HG02840 (cell line): ENCODE measurements around the gene CLDN7.

Experiments used
- ATAC-seq: cut with Tn5 transposase; IDR thresholded peaks from one replicate; pipeline ENCODE4 v1.9.1; 2021; ENCODE audit warnings: mild to moderate bottlenecking, moderate library complexity, moderate number of reproducible peaks; ENCODE audit not compliant: unreplicated experiment, low FRiP score

CLDN7 gene

DNA sequence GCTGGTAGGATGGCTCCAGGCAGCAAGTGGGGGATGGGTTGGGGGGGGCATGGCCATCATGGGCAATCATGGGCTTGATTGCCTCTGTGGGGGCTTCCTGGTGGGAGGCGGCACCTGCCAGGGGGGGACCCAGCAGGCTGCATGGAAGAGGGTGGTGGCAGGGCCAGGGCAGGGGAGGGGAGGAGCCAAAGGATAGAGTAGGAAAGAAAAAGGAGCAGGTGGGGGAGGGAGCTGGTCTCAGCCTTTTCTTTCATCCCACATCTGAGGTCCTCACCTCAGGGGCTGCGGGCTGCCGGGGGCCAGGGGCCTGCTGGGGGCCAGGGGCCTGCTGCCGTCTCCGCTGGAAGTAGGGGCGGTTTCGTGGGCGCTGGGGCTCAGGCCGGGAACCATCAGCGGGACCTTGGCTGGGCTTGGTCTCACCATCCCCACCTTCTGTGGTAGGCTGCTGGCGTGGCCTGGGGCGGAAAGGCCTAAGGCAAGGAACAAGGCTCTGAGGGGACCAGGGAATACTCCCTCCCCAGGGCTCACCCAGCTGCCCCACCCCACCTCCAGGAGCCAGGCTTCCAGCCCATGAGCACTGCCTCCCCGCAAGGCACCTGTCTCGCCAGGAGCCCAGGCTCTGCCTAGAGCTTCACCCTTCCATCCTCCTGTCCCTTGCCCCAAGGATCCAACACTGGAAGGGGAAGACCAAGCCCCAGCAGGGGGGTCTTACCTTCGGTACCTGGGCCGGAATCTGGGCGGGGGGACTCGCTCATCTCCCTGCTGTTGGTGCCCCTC lies 27.2 kb upstream of the CLDN7 start:
- ATAC-seq = no peak

DNA sequence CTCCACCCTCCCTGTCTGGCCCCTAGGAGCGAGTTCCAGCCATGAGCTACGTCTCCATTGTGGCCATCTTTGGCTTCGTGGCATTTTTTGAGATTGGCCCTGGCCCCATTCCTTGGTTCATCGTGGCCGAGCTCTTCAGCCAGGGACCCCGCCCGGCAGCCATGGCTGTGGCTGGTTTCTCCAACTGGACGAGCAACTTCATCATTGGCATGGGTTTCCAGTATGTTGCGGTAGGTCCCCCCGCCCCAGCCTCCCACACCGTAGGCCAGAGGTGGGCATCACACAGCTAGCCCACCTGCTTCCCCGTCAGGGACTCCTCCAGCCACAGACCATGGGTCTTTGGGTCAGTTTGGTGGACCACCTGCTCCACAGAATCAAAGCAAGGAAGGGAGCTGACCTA lies 23.4 kb upstream of the CLDN7 start:
- ATAC-seq = no peak

DNA sequence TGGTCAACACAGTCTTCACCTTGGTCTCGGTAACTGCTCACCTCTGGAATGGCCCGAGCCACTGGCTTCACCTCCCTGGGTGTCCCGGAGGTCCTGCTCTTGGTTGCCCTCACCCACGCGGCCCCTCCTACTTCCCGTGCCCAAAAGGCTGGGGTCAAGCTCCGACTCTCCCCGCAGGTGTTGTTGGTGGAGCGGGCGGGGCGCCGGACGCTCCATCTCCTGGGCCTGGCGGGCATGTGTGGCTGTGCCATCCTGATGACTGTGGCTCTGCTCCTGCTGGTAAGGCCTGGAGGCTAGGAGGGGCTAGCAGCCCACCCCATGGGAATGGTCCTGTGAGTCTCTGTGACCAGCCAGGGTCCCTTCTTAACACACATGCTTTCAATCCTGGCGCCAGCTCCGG lies 22.6 kb upstream of the CLDN7 start:
- ATAC-seq = no peak

DNA sequence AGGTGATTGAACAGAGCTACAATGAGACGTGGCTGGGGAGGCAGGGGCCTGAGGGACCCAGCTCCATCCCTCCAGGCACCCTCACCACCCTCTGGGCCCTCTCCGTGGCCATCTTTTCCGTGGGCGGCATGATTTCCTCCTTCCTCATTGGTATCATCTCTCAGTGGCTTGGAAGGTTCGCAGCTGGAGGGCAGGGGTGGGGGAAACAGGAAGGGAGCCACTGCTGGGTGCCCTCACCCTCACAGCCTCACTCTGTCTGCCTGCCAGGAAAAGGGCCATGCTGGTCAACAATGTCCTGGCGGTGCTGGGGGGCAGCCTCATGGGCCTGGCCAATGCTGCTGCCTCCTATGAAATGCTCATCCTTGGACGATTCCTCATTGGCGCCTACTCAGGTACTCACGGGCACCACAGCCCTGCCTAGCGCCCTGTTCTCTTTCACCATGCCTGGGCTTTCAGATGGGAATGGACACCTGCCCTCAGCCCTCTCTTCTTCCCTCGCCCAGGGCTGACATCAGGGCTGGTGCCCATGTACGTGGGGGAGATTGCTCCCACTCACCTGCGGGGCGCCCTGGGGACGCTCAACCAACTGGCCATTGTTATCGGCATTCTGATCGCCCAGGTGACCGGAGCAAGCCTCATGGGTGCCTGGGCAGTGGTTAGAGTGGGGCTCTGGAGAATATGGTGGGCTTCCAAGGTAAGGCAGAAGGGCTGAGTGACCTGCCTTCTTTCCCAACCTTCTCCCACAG lies 21.4 kb upstream of the CLDN7 start:
- ATAC-seq = no peak

DNA sequence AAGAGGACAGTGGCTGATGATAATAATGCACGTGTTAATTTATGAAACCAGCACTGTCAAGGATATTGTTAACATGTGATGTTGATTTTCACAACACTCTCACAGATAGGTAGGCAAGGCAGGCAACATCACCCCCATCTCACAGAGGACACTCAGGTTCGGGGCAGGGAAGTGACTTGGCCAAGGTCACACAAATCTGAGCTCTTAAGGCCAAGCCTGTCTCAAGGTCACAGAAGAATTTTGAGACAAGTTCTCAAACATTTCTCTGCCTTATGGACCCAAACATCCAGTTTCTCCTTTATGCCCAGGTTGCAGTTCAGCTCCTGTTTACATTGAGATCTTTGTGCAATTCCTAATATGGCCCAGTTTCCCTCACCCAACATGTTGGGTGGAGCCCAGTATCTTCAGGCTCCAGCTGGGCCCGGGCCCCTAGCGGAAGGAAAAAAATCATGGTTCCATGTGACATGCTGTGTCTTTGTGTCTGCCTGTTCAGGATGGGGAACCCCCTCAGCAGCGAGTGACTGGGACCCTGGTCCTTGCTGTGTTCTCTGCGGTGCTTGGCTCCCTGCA lies 20.6 kb upstream of the CLDN7 start:
- no peak for ATAC-seq

DNA sequence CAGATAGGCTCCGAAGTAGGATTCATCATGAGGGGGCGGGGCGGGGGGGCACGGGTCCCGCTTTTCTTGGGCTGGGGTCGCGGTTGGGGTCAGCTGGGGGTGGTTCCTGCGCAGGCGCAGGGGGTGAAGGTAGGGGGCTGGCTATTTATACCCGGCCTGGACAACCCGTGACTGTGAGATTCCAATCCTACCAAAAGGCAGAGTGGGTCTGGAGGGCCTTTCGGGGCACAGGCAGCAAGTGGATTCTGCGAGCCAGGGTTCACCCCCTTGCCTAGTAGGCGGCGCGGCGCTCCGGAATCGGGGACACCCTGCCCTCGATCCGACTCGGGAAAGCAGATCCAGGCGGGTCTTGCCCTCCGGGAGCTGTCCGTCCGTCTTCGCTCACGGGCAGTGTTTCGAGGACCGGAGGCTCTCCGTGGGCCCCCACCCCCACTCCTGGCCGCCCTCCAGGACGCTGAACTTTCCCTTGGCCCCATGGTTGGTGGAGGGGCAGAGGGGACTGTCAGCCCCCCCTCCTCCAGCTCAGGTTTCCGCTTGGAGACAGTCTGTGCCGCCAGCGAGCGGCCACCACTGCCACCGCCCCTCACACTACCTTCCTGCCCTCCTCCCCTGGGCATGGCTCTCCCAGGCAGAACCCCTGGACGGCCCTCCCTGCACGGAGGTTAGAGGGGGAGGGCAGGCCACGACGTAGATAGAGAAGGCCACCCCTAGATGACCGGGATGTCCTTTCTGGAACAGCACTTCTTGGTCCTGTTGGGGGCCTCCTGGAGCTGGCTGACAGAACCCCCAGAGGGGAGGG lies 19.9 kb upstream of the CLDN7 start:
- no peak for ATAC-seq

DNA sequence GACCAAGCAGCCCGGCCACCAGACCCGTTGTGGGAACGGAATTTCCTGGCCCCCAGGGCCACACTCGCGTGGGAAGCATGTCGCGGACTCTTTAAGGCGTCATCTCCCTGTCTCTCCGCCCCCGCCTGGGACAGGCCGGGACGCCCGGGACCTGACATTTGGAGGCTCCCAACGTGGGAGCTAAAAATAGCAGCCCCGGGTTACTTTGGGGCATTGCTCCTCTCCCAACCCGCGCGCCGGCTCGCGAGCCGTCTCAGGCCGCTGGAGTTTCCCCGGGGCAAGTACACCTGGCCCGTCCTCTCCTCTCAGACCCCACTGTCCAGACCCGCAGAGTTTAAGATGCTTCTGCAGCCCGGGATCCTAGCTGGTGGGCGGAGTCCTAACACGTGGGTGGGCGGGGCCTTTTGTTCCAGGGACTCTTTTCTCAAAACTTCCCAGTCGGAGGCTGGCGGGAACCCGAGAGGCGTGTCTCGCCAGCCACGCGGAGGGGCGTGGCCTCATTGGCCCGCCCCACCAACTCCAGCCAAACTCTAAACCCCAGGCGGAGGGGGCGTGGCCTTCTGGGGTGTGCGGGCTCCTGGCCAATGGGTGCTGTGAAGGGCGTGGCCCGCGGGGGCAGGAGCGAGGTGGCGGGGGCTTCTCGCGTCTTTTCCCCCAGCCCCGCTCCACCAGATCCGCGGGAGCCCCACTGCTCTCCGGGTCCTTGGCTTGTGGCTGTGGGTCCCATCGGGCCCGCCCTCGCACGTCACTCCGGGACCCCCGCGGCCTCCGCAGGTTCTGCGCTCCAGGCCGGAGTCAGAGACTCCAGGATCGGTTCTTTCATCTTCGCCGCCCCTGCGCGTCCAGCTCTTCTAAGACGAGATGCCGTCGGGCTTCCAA lies 19.0 kb upstream of the CLDN7 start, which contains the start of gene SLC2A4:
Gene SLC2A4, plus strand, starts transcription at position 645 of the 879 bp plus-strand sequence. Its CDS starts 217 bp downstream, at position 862.
- peak; percentile 50 for ATAC-seq

DNA sequence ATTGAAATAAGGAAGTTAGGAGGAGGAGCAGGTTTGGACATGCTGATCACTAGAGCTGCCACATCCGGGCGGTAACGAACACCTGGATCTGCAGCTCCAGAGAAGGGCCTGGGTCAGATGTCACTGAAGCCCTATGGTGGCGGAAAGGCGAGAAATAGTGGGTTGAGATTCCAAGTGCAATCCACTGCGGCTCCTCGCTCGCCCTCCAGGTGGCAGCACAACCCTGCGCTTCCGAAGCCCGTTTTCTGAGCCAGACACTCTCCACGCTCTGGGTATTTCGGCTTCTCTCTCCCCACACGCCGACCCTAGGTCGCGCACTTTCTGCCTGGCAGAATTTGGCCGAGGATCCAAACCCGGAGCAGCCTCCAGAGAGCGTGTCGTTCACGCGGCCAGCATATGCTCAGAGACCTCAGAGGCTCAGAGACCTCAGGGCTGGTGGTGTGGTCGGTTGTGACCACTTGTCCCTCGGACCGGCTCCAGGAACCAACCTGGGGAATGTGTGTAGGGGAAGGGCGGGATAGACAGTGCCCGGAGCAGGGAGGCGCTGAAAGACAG lies 18.3 kb upstream of the CLDN7 start:
- peak; percentile 51 for ATAC-seq

DNA sequence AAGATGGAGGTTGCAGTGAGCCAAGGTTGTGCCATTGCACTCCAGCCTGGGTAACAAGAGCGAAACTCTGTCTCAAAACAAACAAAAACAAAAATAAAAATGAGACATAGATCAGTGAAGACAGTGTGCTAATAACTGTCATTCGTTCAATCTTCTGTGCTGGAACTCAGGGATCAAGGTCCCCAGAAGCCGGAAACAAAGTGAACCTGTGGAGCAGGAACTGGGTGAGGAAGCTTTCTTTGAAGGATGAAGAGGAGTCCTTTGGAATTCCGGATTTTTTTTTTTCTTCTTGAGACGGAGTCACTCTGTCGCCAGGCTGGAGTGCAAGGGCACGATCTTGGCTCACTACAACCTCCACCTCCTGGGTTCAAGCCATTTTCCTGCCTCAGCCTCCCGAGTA lies 17.2 kb upstream of the CLDN7 start:
- ATAC-seq = no peak

DNA sequence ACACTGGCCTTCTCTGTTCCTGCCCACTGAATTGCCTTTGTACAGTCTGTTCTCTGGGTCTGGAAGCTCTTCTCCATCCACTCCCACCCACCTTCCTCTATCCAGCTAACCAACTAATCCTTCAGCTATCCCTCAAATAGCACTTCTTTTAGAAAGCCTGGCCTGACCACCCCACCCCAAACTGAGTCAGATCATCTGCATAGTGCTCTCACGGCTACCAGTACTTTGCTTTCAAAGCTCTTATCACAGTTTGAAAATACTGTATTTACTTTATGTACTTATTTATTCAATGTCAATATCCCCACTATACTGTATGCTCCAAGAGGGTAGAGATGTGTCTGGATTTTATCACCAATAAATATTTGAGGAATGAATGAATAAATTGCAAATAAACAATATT lies 4.5 kb upstream of the CLDN7 start:
- no peak for ATAC-seq

DNA sequence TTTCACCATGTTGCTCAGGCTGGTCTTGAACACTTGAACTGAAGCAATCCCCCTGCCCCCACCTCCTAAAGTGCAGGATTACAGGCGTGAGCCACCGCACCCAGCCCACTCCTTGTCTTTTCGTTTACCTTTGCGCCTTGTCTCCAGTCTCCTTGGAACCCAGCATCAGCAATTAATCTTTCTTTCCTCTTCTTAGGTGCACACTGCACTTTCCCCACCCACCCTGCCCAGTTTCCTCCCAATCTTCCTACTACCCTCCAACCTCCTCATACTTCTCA lies 1.5 kb upstream of the CLDN7 start:
- ATAC-seq = no peak

DNA sequence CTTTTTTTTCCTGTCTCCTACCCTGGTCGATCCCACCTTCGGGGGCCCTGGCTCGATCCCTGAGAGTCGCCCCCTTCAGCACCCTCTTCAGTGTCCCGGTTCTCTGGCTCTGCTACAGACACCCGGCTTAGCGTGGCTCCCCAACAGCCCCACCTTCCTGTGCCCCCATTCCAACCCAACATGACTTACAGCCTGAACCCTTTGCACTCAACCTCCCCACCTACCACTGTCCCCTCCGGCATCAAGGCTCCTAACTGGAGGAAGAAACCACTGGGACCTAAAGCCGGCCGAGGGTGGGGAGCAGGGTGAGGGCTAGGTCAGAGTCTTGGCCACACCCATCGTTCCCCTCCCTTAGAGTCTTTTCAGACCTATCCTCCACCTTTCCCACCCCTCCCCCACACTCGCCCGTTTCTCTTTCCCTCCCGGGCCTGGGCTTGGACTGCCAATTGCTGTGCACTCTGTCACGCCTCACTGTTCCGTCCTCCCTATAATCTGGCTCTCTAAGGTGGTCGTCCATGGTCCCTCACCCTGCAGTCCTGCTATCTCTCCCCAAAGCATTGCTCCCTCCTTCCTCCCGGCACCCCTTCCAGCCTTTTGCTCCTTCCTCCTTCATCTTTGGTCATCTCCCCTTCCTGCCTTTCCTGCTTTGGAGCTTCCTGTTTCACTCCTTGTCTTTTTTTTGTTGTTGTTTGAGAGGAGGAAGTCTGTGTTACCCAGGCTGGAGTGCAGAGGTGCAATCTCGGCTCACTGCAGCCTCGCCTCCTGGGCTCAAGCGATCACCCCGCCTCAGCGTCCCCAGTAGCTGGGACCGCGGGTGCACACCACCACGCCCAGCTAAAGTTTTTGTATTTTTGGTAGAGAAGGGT lies 890 bp upstream of the CLDN7 start:
- no peak for ATAC-seq

DNA sequence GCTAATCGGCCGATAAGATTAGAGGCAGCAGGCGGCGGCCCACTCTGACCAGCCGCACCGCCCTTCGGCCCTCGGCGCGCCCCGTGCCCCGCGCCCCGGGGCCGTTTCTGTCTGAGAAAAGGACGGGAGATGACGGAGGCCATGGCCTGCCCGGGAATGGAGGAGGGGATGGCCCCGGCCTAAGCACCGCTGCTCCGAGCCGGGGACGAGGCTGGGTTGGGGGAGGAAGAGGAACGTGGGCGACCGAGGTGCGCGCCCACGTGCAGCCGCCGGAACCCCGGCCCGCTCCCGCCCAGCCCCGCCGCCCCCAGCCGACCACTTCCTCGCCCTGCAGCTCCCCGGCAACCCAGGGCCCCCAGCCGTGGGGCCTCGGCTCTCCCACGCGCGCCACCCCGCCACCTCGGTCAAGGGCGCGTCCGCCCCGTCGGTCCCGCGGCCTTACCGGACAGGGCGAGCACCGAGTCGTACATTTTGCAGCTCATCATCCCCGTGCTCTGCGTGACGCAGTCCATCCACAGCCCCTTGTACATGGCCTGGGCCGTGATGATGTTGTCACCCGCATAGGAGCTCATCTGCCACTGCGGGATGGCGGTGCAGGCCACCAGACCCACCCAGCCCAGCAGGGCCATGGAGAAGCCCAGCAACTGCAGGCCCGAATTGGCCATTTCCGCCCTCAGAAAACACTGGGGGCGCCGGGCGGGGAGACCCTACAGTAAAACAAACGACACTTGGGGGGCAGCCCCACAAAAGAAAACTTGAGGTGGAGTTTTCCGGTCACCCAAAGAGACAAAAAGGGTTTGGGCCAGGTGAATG lies 693 bp downstream of the CLDN7 start:
- ATAC-seq = no peak

DNA sequence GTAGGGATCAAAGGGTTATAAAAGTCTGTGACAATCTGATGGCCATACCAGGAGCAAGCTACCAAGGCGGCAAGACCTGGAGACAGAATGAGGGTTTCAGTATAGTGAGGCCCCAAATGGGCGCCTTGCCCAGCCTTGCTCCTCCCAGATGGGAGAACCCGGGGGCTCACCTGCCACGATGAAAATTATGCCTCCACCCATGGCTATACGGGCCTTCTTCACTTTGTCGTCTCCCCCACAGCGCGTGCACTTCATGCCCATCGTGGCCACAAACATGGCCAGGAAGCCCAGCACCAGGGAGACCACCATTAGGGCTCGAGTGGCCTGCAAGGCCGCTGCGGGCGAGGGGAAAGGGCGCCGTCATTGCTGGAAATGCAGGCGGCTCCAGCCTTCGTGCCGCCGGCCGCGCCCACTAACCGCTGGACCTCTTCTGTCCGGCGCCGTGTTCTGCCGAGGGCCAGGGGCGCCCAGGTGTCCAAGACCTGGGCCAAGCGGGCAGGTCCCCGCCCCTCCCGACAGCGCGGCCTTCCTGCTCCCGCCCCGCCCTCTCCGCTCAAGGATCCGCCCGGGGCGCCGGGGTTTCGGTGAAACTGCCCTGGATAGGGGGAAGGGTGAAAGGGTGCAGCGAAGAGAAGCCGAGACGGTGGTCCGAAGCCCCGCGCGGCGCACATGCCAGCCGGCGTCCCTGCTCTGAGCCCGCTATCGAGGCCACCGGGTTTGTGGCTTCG lies 1.5 kb downstream of the CLDN7 start:
- ATAC-seq = no peak

DNA sequence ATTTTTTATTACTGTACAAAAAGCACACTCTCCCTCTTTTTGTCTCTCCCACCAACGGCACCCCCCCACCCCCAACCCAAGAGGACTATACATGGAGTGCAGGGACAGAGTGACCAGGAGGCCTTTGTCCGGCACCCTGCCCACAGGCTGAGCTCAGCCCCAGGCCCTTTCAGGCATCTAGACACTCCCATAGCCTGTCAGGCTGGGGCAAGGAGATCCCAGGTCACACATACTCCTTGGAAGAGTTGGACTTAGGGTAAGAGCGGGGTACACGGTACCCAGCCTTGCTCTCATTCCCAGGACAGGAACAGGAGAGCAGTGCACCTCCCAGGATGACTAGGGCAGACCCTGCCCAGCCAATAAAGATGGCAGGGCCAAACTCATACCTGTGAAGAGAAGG lies 2.1 kb downstream of the CLDN7 start:
- no peak for ATAC-seq

DNA sequence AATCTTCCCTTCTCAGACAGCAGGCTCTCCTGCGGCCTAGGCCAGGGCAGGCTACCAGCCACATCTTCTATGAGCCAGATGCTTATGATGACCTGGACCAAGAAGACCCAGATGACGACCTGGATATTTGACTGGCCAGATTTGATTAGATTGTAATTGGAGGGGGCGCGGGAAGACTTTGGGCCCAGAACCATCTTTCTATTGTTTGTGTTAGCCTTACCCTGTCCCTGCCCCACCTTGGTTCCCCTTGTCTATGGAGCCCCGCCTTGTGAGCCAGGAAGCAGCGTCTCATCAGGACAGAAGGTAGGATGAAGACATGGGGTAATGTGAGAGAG lies 2.8 kb downstream of the CLDN7 start:
- ATAC-seq = no peak

DNA sequence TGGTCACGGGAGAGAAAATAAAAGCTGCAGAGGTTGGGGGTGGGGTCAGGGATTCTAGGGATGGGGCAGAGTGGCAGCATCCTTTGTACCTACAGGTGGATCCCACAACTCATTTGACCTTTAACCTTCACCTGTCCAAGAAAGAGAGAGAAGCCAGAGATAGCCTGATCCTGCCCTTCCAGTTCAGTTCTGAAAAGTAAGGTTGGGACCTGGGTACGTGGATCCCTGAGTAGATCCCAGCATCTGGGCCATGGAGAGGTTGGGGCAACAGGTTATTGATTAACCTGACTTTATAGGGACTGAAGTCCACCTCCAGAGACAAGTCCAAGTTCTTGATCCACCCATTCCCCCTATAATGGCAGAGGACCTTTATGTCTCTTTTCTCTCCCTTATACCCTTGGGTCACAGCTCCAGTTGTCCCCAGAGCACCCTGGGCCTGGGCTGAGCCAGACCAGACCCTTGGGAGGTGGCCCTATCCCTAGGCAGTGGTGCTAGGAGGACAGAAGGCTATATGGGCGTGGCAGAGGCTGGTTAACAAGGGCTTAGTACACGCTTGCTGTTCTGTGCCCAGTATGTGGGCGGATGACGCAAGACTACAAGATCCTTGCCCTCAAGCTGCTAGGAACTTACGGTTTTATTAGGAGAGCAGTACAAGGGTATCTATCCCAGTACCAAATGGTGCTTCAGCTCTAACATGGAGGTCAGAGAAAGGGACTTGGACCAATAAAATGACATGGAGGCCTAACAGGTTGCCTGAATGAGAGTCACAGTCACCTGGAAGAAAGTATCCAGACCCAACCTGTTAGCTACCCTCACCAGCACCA lies 3.3 kb downstream of the CLDN7 start:
- ATAC-seq = no peak
